ENCODE measurements around the gene TRPC1.
A peak's percentile ranks its signal among the peaks of the same experiment; 100 is the strongest.

The TRPC1 gene

GRCh38 chr3:142846779-142847577 lies 123.1 kb downstream of the TRPC1 start:
- no peak for DNase-seq

DNA sequence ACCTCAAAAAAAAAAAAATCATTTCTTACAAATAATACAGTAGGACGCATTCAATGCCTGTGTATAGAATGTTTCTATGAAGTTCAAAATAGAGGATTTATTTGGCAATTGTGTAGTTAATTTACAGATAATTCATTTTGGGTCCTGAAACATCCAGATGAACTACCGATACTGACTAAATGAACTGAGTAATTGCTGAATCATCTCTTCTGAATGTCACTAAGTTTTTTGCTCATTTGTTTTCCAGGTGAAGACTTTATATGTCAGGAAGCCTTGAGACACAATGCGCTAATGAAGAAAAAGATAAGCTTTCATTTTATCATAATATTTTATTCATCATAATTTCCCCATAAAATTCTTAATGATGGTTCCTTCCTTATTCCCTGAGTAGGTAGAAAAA lies 125.3 kb downstream of the TRPC1 start:
- no peak for DNase-seq

GRCh38 chr3:142850395-142851023 lies 126.7 kb downstream of the TRPC1 start:
- peak; percentile 63 for DNase-seq

DNA sequence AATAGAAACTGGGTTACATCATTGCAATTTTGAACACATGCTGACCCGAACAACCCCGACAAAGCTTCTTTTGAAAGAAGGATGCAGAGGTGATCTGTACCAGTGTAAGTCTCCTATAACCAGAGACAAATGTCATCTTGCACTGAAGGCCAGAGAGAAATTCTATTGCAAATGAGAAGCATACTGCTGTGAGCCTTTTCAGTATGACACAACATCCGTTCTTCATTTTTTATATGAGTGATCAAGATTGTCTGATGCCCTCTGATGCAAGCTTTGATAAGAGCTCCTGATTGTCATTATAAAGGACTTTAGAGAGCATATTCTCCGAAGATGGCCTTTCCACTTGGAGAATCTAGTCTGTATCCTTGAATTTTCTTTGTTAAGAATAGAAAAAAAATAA lies 128.2 kb downstream of the TRPC1 start:
- no peak for DNase-seq

DNA sequence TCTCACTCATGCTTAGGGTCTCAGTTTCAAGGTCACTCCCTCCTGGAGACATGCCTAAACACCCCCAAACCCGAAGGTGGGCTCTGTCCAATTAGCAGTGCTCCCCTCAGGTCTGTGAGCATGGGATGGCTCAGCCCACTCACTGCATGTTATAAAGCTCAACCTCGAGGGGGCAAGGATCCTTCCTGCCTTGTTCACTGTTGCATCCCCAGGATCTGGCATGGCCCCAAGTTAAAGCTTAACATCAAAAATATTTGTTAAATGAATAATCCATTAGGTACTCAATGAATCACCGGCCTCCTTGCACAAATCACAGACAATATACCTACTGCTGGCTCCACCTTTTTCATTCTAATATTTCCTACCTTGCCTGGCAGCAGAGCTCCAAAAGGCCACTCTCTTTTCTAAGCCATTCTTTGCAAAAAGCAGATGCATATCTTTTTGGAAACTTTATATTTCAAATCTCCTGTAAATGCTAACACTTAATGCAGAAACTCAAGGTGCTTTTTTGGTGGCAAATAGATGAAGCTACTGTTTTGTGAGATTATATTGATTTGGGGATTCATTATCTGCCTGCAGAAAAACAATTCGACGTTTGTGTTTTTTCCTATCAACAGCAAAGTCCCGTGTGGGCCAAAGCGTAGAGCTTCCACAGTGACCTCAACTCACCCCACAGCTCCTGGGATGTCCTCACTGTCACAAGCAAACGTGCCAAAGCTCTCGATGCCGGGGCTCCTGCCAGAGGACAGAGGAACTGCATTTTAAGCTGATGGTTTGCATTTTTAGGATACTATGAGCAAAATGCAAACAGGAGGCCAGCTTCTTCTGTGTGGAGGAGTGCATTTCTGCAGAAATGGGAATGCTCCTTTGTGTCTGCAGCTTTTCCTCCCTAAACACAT lies 129.7 kb downstream of the TRPC1 start:
- DNase-seq = no peak

DNA sequence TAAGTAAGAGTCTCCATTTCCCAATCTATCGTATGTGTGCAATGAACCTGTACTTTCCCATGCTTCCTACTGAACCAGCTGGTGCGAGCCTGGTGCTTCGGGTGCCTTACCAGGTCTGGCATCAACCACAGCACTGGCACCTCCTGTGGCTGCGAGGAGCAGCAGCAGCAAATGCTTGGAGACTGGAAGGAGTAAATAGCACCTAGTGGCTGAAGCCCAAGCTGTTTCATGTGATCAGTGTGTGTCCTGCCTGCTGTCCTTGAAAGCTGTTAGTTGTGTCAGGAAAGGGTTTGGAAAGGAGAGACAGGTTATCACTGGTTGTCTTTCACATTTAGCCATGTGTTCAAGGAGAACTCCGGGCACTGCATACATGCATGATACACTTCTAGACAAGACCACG lies 133.2 kb downstream of the TRPC1 start:
- peak; percentile 52 for DNase-seq
